GM12872 (cell line): ENCODE measurements around the gene CNOT9.

Source experiments
- CTCF ChIP-seq: IDR thresholded peaks from 3 replicates; pipeline ENCODE4 v1.5.1; 2011; ENCODE audit warnings: low read depth, mild to moderate bottlenecking, low read length, moderate library complexity; ENCODE audit not compliant: insufficient read depth

Gene CNOT9

DNA sequence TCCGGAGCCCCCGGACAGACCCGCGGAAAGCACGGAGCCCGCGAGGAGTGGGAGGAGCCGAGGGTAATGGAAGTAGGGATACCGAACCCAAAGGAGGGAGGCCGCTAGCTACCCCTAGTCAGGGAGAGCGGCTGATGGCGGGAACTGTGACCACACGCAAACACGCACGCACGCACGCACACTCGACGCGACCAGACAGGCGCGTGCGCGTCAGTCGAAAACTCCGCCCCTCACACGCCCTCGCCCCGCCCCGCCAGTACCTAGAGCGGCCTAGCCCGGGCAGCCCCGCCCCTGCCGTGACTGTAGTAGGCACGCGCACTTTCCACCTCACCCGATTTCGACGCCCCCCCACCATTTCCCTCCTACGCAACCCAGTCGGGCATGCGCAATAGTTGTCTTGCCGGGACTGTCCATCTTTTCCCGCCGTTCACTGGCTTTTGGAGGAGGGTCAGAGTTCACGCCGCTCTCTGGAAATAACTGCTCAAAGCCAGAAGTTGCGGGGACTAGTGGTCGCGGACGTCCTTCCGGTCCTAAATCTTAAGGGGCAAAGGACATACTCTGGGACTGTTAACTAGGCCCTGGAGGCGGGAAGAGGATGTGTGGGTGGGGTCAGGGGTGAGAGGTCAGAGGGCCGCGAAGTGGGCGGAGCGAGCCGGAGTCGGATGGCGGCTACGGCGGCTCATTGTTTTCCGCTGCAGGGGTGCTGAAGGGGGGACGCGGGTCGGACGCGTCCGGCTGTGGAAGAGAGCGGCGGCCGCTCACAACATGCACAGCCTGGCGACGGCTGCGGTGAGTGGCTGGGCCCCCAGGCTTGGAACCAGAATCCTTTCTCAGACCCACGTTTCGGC lies at the start of gene CNOT9, which contains the start of gene USP37:
TSS of gene CNOT9 (plus strand) at position 650 of the 848 bp plus-strand sequence. CDS start at position 766, 116 bp downstream.
TSS of gene USP37 (minus strand) at position 162 of the 848 bp plus-strand sequence. CDS start 9,698 bp downstream, outside the sequence.
- no peak for TF ChIP-seq CTCF

- no peak for TF ChIP-seq CTCF
Measured at GRCh38 chr2:218518876-218519275, 49.8 kb upstream of the CNOT9 start.

GRCh38 chr2:218523651-218524050 lies 45.0 kb upstream of the CNOT9 start:
- no peak for TF ChIP-seq CTCF

DNA sequence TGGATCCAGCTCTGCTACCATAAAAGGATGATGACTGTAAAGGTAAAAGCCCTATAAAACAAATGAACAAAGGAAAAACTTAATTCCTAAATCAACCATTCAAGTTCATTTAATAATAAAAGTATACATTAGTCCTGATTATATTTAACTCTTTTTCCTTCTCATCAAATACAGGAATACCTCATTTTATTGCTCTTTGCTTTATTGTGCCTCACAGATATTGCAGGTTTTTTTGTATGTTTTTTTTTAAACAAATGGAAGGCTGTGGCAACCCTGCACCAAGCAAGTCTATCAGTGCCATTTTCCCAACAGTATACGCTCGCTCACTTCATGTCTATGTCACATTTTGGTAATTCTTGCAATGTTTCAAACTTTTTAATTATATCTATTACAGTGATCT lies 38.6 kb upstream of the CNOT9 start:
- no peak for TF ChIP-seq CTCF

GRCh38 chr2:218536804-218537494 lies 31.7 kb upstream of the CNOT9 start:
- TF ChIP-seq CTCF: no peak

GRCh38 chr2:218540015-218540414 lies 28.6 kb upstream of the CNOT9 start:
- no peak for TF ChIP-seq CTCF

- TF ChIP-seq CTCF: no peak
Measured at GRCh38 chr2:218546012-218546411, 22.6 kb upstream of the CNOT9 start.
